ENCODE measurements around the gene CEP76.
"Not testable (repeated sequence)": the region's sequence is repeated elsewhere in the genome, so short reads cannot be mapped to it uniquely, and the experiment has no call there.

Gene CEP76

GRCh38 chr18:12639990-12640880, 62.3 kb downstream of the CEP76 start:
- DNase-seq, result no peak

- no peak for DNase-seq
These were observed 63.8 kb downstream of the CEP76 start for GRCh38 chr18:12638644-12639124.

GRCh38 chr18:12637901-12638643, 64.5 kb downstream of the CEP76 start:
- DNase-seq, result peak in 1 of 2 experiments; percentile 60

GRCh38 chr18:12637393-12637792, 65.1 kb downstream of the CEP76 start:
- DNase-seq, result no peak

- no peak for DNase-seq
These were observed 70.6 kb downstream of the CEP76 start for GRCh38 chr18:12631831-12632477.

- DNase-seq, result peak in 1 of 2 experiments; percentile 2
These were observed 72.4 kb downstream of the CEP76 start for GRCh38 chr18:12630136-12630535.

GRCh38 chr18:12628706-12629702, 73.5 kb downstream of the CEP76 start:
- DNase-seq, result no peak

- DNase-seq, result not testable (repeated sequence)
These were observed 75.3 kb downstream of the CEP76 start for GRCh38 chr18:12627199-12627598.

- DNase-seq, result no peak
These were observed 77.3 kb downstream of the CEP76 start for GRCh38 chr18:12625241-12625640.

Data from NCI-H524 (cell line).